Stomach smooth muscle (tissue), 2 donors: ENCODE data around the gene ZNF689.
"Not testable (repeated sequence)": the region's sequence is repeated elsewhere in the genome, so short reads cannot be mapped to it uniquely, and the experiment has no call there.

Source experiments
- H3K27ac ChIP-seq: one replicate; pipeline ENCODE4 v1.7.0; 2013; ENCODE audit warnings: mild to moderate bottlenecking, low read length, inconsistent platforms
- H3K27me3 ChIP-seq, 2 donors: one replicate each; pipeline ENCODE4 v1.7.0; 2013; ENCODE audit warnings: low read length in 2 of 2; ENCODE audit not compliant: insufficient read depth in 2 of 2, control insufficient read depth in 1 of 2
- H3K36me3 ChIP-seq, 2 donors: one replicate each; pipeline ENCODE4 v1.7.0; 2013; ENCODE audit warnings: low read length in 2 of 2; ENCODE audit not compliant: control insufficient read depth in 2 of 2, insufficient read depth in 2 of 2
- H3K4me1 ChIP-seq: one replicate; pipeline ENCODE4 v1.7.0; 2013; ENCODE audit warnings: low read length; ENCODE audit not compliant: control insufficient read depth, insufficient read depth
- H3K4me3 ChIP-seq, 2 donors: one replicate each; pipeline ENCODE4 v1.7.0; 2013; ENCODE audit warnings: low read length in 2 of 2
- H3K9ac ChIP-seq, 2 donors: one replicate each; pipeline ENCODE4 v1.7.0; 2013; ENCODE audit warnings: low read length in 2 of 2, mild to moderate bottlenecking in 1 of 2
- H3K9me3 ChIP-seq, 2 donors: one replicate each; pipeline ENCODE4 v1.7.0; 2013; ENCODE audit warnings: low read length in 2 of 2; ENCODE audit not compliant: control insufficient read depth in 2 of 2
- donor health status: healthy.
- donor health status: Pancreatic carcinoma.

ZNF689 gene

DNA sequence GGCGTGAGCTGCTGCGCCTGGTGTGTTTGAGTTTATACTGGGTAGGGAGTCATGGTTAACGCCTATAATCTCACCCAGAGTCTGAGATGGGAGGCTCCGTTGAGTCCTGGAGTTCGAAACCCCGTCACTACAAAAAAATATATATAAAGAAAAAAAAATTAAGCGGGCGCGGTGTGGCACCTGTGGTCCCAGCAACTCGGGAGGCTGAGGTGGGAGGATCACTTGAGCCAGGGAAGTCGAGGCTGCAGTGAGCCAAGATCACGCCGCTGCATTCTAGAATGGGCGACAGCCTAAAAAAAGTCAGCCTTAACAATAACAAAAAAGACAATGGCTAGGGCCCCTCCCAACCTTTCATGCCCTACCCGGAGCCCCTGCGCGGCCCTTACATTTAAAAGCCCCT, 23.3 kb upstream of the ZNF689 start:
- Histone ChIP-seq H3K9me3 (no peaks in the 10 kb centered on the region), H3K36me3 (no peaks in the 10 kb centered on the region), H3K4me1 (peaks cover 13% of the 10 kb centered on the region), H3K9ac (peak overlapping the region; percentile 73 to 98), H3K27me3 (no peaks in the 10 kb centered on the region), H3K27ac (peak overlapping the region; percentile 94), H3K4me3 (peak overlapping the region; percentile 88 to 91)

- not testable (repeated sequence) for H3K27ac ChIP-seq, H3K36me3 ChIP-seq, H3K9me3 ChIP-seq, H3K27me3 ChIP-seq, H3K4me3 ChIP-seq, H3K9ac ChIP-seq
- H3K4me1 ChIP-seq, result peaks cover 13% of the 10 kb centered on the region
Observed at GRCh38 chr16:30632454-30632853, 22.3 kb upstream of the ZNF689 start.

- Histone ChIP-seq H3K27ac (no peak overlapping the region), H3K4me1 (peaks cover 3% of the 10 kb centered on the region), H3K4me3 (peak overlapping the region in 1 of 2 donors; percentile 44), H3K36me3 (no peaks in the 10 kb centered on the region), H3K9me3 (no peaks in the 10 kb centered on the region), H3K27me3 (peaks cover 0 to 2% of the 10 kb centered on the region in 2 donors), H3K9ac (peak overlapping the region in 1 of 2 donors; percentile 64)
Observed at GRCh38 chr16:30628628-30629540, 18.7 kb upstream of the ZNF689 start.

GRCh38 chr16:30626236-30626635, 16.0 kb upstream of the ZNF689 start:
- Histone ChIP-seq H3K4me3 (no peak overlapping the region), H3K9ac (no peak overlapping the region), H3K4me1 (peaks cover 3% of the 10 kb centered on the region), H3K9me3 (no peaks in the 10 kb centered on the region), H3K27me3 (peaks cover 0 to 2% of the 10 kb centered on the region in 2 donors), H3K36me3 (no peaks in the 10 kb centered on the region), H3K27ac (no peak overlapping the region)

GRCh38 chr16:30623536-30624283, 13.5 kb upstream of the ZNF689 start:
- H3K9me3 ChIP-seq, result no peaks in the 10 kb centered on the region
- no peak overlapping the region for H3K4me3 ChIP-seq
- H3K27ac ChIP-seq, result no peak overlapping the region
- no peaks in the 10 kb centered on the region for H3K36me3 ChIP-seq
- H3K4me1 ChIP-seq, result peaks cover 2% of the 10 kb centered on the region
- no peak overlapping the region for H3K9ac ChIP-seq
- peaks cover 0 to 2% of the 10 kb centered on the region in 2 donors for H3K27me3 ChIP-seq

DNA sequence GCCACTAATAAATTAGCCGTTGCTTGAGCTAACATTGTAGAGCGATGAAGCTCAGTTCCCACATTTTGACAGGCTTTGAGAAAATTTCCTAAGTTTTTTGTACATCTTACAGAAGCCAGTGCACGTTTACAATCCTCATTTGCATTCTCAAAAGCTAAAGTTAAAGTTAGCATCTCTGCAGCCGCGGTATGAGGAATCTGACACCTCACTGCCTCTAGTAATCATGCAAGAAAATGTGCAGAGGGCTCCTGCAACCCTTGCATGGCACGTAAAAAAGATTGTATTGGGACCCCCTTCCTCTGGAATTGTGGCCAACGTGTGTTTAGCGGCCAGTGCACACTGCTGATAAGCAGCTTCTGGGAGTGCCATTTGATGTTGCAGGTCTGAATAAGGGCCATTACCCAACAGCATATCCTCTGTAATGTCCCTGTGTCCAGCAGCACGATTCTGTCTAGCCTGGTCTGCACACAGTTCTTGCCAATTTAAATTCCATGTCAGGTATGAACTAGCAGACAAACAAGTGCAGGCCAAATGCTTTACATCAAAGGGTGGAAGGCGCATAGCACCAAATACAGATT, 12.4 kb upstream of the ZNF689 start:
- no peak overlapping the region for H3K9ac ChIP-seq
- no peak overlapping the region for H3K27ac ChIP-seq
- no peaks in the 10 kb centered on the region for H3K4me1 ChIP-seq
- no peaks in the 10 kb centered on the region for H3K36me3 ChIP-seq
- H3K9me3 ChIP-seq, result no peaks in the 10 kb centered on the region
- H3K27me3 ChIP-seq, result peaks cover 0 to 2% of the 10 kb centered on the region in 2 donors
- no peak overlapping the region for H3K4me3 ChIP-seq

GRCh38 chr16:30621765-30622164, 11.6 kb upstream of the ZNF689 start:
- peaks cover 0 to 2% of the 10 kb centered on the region in 2 donors for H3K27me3 ChIP-seq
- H3K36me3 ChIP-seq, result no peaks in the 10 kb centered on the region
- no peak overlapping the region for H3K27ac ChIP-seq
- no peaks in the 10 kb centered on the region for H3K9me3 ChIP-seq
- no peak overlapping the region for H3K4me3 ChIP-seq
- H3K4me1 ChIP-seq, result no peaks in the 10 kb centered on the region
- no peak overlapping the region for H3K9ac ChIP-seq

GRCh38 chr16:30620169-30620568, 10.0 kb upstream of the ZNF689 start:
- Histone ChIP-seq H3K9ac (no peak overlapping the region), H3K27me3 (peaks cover 0 to 2% of the 10 kb centered on the region in 2 donors), H3K4me1 (no peaks in the 10 kb centered on the region), H3K27ac (no peak overlapping the region), H3K9me3 (no peaks in the 10 kb centered on the region), H3K4me3 (no peak overlapping the region), H3K36me3 (no peaks in the 10 kb centered on the region)

GRCh38 chr16:30619638-30620037, 9.4 kb upstream of the ZNF689 start:
- Histone ChIP-seq H3K27me3 (peaks cover 0 to 2% of the 10 kb centered on the region in 2 donors), H3K4me3 (no peak overlapping the region), H3K4me1 (no peaks in the 10 kb centered on the region), H3K9me3 (no peaks in the 10 kb centered on the region), H3K36me3 (no peaks in the 10 kb centered on the region), H3K9ac (no peak overlapping the region), H3K27ac (no peak overlapping the region)

DNA sequence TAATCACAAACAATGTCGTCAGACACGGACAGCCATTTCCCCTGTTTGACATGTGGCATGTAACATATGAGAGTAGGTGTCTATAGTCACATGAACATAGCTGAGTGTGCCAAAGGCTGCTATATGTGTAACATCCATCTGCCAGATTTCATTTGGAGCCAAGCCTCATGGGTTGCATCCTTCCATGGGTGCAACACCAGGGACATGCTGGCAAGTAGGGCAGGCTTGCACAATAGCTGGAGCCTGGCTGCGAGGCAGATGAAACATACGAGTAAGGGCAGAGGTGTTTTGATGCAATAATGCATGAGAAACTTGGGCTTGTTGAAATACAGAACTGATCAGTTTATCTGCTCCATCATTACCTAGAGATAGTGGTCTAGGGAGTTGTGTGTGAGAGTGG, 9.0 kb upstream of the ZNF689 start:
- H3K9me3 ChIP-seq, result no peaks in the 10 kb centered on the region
- no peak overlapping the region for H3K4me3 ChIP-seq
- no peaks in the 10 kb centered on the region for H3K4me1 ChIP-seq
- H3K9ac ChIP-seq, result no peak overlapping the region
- H3K36me3 ChIP-seq, result no peaks in the 10 kb centered on the region
- no peak overlapping the region for H3K27ac ChIP-seq
- no peaks in the 10 kb centered on the region for H3K27me3 ChIP-seq
